Measurements from ENCODE around the gene ARHGAP26. TPM values are rescaled to one million over a fixed set of nuclear protein-coding genes. Genes with fewer than 3 reads are reported as not detected.

The ARHGAP26 gene
- total RNA-seq, 1 experiment from 2014 or later: 34.5 TPM

- no peak overlapping the region for H3K9ac ChIP-seq (ENCODE audit: low read length)
- H3K79me2 ChIP-seq (ENCODE audit: insufficient read depth, low read length): no peaks in the 10 kb centered on the region
- H3K4me1 ChIP-seq (ENCODE audit: control insufficient read depth in 1 of 2, insufficient read depth in 2 of 2, low read length in 2 of 2): peaks cover 25 to 52% of the 10 kb centered on the region in 2 experiments
- POLR2A ChIA-PET: no interaction called here
- ATAC-seq: no peak
- no peak overlapping the region for H2AFZ ChIP-seq (ENCODE audit: low read depth, low read length, poor library complexity, severe bottlenecking)
- H3K36me3 ChIP-seq (ENCODE audit: control insufficient read depth in 1 of 2, insufficient read depth in 2 of 2, low read length in 2 of 2): peaks cover 9 to 16% of the 10 kb centered on the region in 2 experiments; a peak in 3 of 4 replicates
- BruUV-seq (replicated peaks): no TSS peak
- no peak for TF ChIP-seq POLR2AphosphoS5 (IDR thresholded peaks at IDR 0.05; ENCODE audit: low read depth, low read length)
- TF ChIP-seq SP1 (IDR thresholded peaks at IDR 0.05; ENCODE audit: low read depth): no peak
- 0 out of 2 replicates have a peak, but pooled peaks have one; percentile 16 for TF ChIP-seq CBX3 (IDR thresholded peaks at IDR 0.05; ENCODE audit: low read depth)
- TF ChIP-seq ZFX (IDR thresholded peaks at IDR 0.05): no peak
- no peak for TF ChIP-seq ATF3 (IDR thresholded peaks at IDR 0.05)
- TF ChIP-seq POLR2A (IDR thresholded peaks at IDR 0.05; ENCODE audit: borderline replicate concordance, extremely low read depth, insufficient read depth, insufficient read length): no peak
- intact Hi-C loops (cut with micrococcal nuclease): no loop called here
- H3K9me2 ChIP-seq (ENCODE audit: insufficient read depth): no peaks in the 10 kb centered on the region
- no peak overlapping the region for H3K27ac ChIP-seq (ENCODE audit: low read depth, low read length)
- H3K4me2 ChIP-seq (ENCODE audit: low read length): no peak overlapping the region
- CTCF ChIA-PET: interaction anchor here (0.6 to 1.5 kb wide), 2 partner anchors 13 kb away, joined by 3 to 4 read pairs; no protein-coding TSS in a partner anchor
- RAD21 ChIA-PET (ENCODE audit: low non-redundant PET in 1 of 2, low total read pairs in 2 of 2, uncharacterized antibody in 2 of 2, unreplicated experiment in 2 of 2): no interaction called here
- no peaks in the 10 kb centered on the region for H4K20me1 ChIP-seq (ENCODE audit: insufficient read depth)
- H3K27me3 ChIP-seq (ENCODE audit: insufficient read depth, low read length): no peaks in the 10 kb centered on the region
- no peaks in the 10 kb centered on the region for H3K9me3 ChIP-seq (ENCODE audit: control insufficient read depth in 1 of 2, insufficient read depth in 1 of 2, low read depth in 1 of 2, low read length in 2 of 2)
- no peak for DNase-seq (ENCODE audit: low read depth, low spot score)
- no peak overlapping the region for H3K4me3 ChIP-seq (replicated peaks in 1 of 2; ENCODE audit: low read depth in 1 of 2, low read length in 2 of 2)
These were observed 131.5 kb downstream of the ARHGAP26 start for GRCh38 chr5:142901476-142902185.

- H3K36me3 ChIP-seq (ENCODE audit: control insufficient read depth in 1 of 2, insufficient read depth in 2 of 2, low read length in 2 of 2): peaks cover 11 to 16% of the 10 kb centered on the region in 2 experiments; a peak in 3 of 4 replicates
- intact Hi-C loops (cut with micrococcal nuclease): no loop called here
- no peak overlapping the region for H3K4me2 ChIP-seq (ENCODE audit: low read length)
- no peaks in the 10 kb centered on the region for H3K27me3 ChIP-seq (ENCODE audit: insufficient read depth, low read length)
- H3K27ac ChIP-seq (ENCODE audit: low read depth, low read length): no peak overlapping the region
- ChIA-PET POLR2A (no interaction called here), CTCF (interaction anchor here (1.5 kb wide), 1 partner anchor 14 kb away, joined by 4 read pairs; no protein-coding TSS in a partner anchor), RAD21 (ENCODE audit: low non-redundant PET in 1 of 2, low total read pairs in 2 of 2, uncharacterized antibody in 2 of 2, unreplicated experiment in 2 of 2) (no interaction called here)
- H3K9me2 ChIP-seq (ENCODE audit: insufficient read depth): no peaks in the 10 kb centered on the region
- no peaks in the 10 kb centered on the region for H3K79me2 ChIP-seq (ENCODE audit: insufficient read depth, low read length)
- no peak overlapping the region for H3K4me3 ChIP-seq (replicated peaks in 1 of 2; ENCODE audit: low read depth in 1 of 2, low read length in 2 of 2)
- DNase-seq (ENCODE audit: low read depth, low spot score) (no peak), ATAC-seq (no peak)
- H3K9me3 ChIP-seq (ENCODE audit: control insufficient read depth in 1 of 2, insufficient read depth in 1 of 2, low read depth in 1 of 2, low read length in 2 of 2): no peaks in the 10 kb centered on the region
- H3K4me1 ChIP-seq (ENCODE audit: control insufficient read depth in 1 of 2, insufficient read depth in 2 of 2, low read length in 2 of 2): peaks cover 24 to 45% of the 10 kb centered on the region in 2 experiments
- no TSS peak for BruUV-seq (replicated peaks)
- no peak overlapping the region for H3K9ac ChIP-seq (ENCODE audit: low read length)
- H2AFZ ChIP-seq (ENCODE audit: low read depth, low read length, poor library complexity, severe bottlenecking): no peak overlapping the region
- H4K20me1 ChIP-seq (ENCODE audit: insufficient read depth): no peaks in the 10 kb centered on the region
- no peak for TF ChIP-seq ZBTB33 (IDR thresholded peaks at IDR 0.05; ENCODE audit: extremely low read depth, insufficient replicate concordance, low read length)
- no peak for TF ChIP-seq ELF1 (IDR thresholded peaks at IDR 0.05; ENCODE audit: borderline replicate concordance, low read depth)
- TF ChIP-seq TCF7L2 (IDR thresholded peaks at IDR 0.05; ENCODE audit: borderline replicate concordance, extremely low read depth, insufficient read depth, insufficient read length): no peak
- no peak for TF ChIP-seq YY1 (IDR thresholded peaks at IDR 0.05; ENCODE audit: extremely low read depth, insufficient replicate concordance, low read depth, low read length)
- no peak for TF ChIP-seq MAX (IDR thresholded peaks at IDR 0.05)
- TF ChIP-seq CTCF (IDR thresholded peaks at IDR 0.05 in 2 of 3, conservative IDR thresholded peaks at IDR 0.05 in 1 of 3; ENCODE audit: borderline replicate concordance in 1 of 3, insufficient read depth in 1 of 3, low read depth in 2 of 3, low read length in 2 of 3): no peak
- no peak for TF ChIP-seq EZH2 (IDR thresholded peaks at IDR 0.05)
- no peak for TF ChIP-seq JUND (IDR thresholded peaks at IDR 0.05)
These were observed 132.2 kb downstream of the ARHGAP26 start for GRCh38 chr5:142902186-142902965.
